Right kidney (tissue), 9 donors: ENCODE data around the gene MAT2A.

Experiments
- DNase-seq: peaks from one replicate; pipeline ENCODE4 v3.0.0-alpha.2; 2016
- long read RNA-seq, 8 donors: transcript quantifications; one replicate each; lab custom pipeline, GENCODE V29; 2026

The MAT2A gene
- long read RNA-seq, donor 1, transcript MAT2A-204 (3 exons, 691 nt): minor isoform, 6 of 153 reads
- long read RNA-seq, donor 1, transcript MAT2A-201 (9 exons, 2,819 nt): major isoform, 52 of 153 reads
- long read RNA-seq, donor 1, partial matches to known transcripts: 94 of 153 reads
- long read RNA-seq, donor 1, other reads (novel, unspliced or antisense): 0 of 153 reads
- long read RNA-seq, donor 2, transcript MAT2A-201 (9 exons, 2,819 nt): major isoform, 26 of 44 reads
- long read RNA-seq, donor 2, partial matches to known transcripts: 10 of 44 reads
- long read RNA-seq, donor 2, other reads (novel, unspliced or antisense): 7 of 44 reads
- long read RNA-seq, donor 3, transcript MAT2A-201 (9 exons, 2,819 nt): major isoform, 21 of 45 reads
- long read RNA-seq, donor 3, partial matches to known transcripts: 24 of 45 reads
- long read RNA-seq, donor 3, other reads (novel, unspliced or antisense): 0 of 45 reads
- long read RNA-seq, donor 4, transcript MAT2A-201 (9 exons, 2,819 nt): major isoform, 42 of 250 reads
- long read RNA-seq, donor 4, partial matches to known transcripts: 207 of 250 reads
- long read RNA-seq, donor 4, other reads (novel, unspliced or antisense): 0 of 250 reads
- long read RNA-seq, donor 5, transcript MAT2A-201 (9 exons, 2,819 nt): major isoform, 49 of 106 reads
- long read RNA-seq, donor 5, partial matches to known transcripts: 56 of 106 reads
- long read RNA-seq, donor 5, other reads (novel, unspliced or antisense): 0 of 106 reads
- long read RNA-seq, donor 6, transcript MAT2A-201 (9 exons, 2,819 nt): major isoform, 39 of 66 reads
- long read RNA-seq, donor 6, partial matches to known transcripts: 24 of 66 reads
- long read RNA-seq, donor 6, other reads (novel, unspliced or antisense): 0 of 66 reads
- long read RNA-seq, donor 7, transcript MAT2A-201 (9 exons, 2,819 nt): major isoform, 50 of 127 reads
- long read RNA-seq, donor 7, partial matches to known transcripts: 73 of 127 reads
- long read RNA-seq, donor 7, other reads (novel, unspliced or antisense): 0 of 127 reads
- long read RNA-seq, donor 8, transcript MAT2A-201 (9 exons, 2,819 nt): major isoform, 32 of 92 reads
- long read RNA-seq, donor 8, partial matches to known transcripts: 52 of 92 reads
- long read RNA-seq, donor 8, other reads (novel, unspliced or antisense): 6 of 92 reads

DNA sequence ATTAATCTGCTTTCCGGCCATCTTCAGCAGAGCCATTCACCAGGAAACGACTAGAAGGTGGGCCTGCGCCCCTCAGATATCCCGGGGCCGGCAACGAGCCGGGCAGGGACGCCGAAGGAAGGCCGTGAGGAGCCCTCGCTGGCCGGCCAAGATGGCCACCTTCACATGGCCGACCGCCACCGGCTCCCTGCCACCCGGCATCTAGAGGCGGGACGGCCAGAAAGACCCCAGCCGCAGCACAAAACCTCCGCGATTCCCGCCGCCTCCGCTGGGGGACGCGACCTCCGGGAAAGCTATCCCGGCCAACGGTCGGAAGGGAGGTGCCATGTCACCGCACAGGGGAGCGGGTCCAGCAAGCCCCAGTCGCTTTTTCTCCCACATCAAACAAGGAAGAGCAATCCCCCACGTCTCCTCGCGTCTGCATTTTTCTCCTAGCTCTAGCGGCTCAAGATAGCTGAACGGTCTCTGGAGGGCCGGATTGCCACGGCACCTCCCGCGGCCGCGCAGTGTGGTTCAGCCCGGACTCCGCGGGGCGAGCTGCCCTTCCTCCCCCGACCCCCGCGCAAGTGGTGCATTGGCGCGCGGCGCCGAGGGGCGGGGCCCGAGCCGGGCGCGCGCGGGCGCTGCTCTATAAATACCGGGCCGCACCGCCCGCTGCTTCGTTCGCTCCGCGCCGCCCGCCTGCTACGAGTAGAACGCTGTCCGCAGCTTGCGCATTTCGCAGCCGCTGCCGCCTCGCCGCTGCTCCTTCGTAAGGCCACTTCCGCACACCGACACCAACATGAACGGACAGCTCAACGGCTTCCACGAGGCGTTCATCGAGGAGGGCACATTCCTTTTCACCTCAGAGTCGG, at the start of gene MAT2A:
Gene MAT2A, plus strand, starts transcription at position 662 of the 854 bp plus-strand sequence. Its CDS starts 120 bp downstream, at position 782.
- DNase-seq: peak; percentile 100

GRCh38 chr2:85490861-85491755, 47.9 kb upstream of the MAT2A start:
- DNase-seq: no peak

- no peak for DNase-seq
Observed at GRCh38 chr2:85496436-85496835, 42.5 kb upstream of the MAT2A start.

GRCh38 chr2:85497944-85498630, 40.9 kb upstream of the MAT2A start:
- DNase-seq: no peak

DNA sequence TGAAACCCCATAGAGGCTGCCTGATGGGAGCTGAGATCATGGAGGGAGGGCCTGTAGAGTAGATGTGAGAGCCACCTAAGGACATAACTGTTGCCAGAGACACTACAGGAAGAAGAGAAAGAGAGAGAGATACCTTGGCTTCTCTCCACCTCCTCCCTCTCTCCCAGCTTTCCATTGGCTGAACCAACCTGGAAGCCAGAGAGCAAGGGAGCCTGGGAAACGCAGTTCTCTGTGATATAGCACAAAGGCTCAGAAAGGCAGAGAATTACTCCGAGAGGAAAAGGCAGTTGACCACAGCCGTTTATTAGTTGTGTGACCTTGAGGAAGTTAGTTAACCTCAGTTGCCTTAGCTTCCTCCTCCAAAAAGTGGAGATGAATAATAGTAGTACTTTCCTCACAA, 37.7 kb upstream of the MAT2A start:
- DNase-seq: no peak

DNA sequence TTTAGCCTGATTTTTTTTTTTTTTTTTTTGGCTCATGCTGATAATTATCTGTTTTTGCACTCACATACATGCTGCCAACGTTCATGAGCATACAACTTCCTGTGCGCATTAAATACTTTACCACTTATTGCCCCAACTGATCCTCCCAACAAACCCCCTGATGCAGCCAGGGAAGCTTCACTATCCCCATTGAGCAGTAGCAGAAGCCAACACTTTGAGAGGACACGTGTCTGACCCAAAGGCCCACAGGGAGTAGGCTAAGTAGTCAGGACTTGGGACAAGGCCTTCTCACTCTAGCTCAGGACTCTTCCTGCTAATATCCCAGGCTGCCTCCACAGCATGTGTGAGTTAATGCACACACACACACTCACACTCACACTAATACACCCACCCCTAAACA, 36.2 kb upstream of the MAT2A start:
- no peak for DNase-seq

DNA sequence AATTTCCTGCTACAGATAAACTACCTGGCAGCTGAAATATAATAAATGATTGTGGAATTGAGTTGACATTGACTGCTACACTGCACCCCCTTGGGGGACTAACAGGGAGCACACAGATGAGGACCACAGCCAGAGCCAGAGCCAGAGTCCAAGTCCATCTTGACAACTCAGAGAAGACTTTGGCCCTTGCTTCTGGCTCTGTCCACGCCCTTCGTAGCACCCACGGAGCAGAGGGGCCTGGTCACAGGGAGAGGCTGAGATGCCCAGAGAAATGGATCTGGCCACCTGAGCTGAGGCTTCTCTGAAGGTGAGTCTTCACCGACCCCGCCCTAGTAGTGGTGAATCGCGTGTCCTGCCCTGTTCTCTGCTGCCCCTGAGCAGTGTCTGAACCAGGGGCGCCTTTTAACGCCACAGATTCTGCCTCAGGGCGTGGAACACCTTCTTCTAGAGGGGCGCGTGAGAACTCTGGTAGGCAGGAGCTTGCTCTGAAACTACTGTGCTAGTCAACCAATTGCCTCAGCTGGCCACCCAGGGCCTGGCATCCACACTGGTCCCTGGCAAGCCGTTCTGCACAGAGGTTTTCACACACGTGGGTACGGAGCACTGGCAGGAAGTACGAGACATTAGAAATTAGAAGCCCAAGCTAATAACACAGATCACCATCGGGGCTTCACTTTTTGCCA, 35.7 kb upstream of the MAT2A start:
- no peak for DNase-seq

GRCh38 chr2:85503851-85504777, 34.9 kb upstream of the MAT2A start:
- DNase-seq: no peak

- DNase-seq: no peak
Observed at GRCh38 chr2:85504778-85505261, 34.1 kb upstream of the MAT2A start.

DNA sequence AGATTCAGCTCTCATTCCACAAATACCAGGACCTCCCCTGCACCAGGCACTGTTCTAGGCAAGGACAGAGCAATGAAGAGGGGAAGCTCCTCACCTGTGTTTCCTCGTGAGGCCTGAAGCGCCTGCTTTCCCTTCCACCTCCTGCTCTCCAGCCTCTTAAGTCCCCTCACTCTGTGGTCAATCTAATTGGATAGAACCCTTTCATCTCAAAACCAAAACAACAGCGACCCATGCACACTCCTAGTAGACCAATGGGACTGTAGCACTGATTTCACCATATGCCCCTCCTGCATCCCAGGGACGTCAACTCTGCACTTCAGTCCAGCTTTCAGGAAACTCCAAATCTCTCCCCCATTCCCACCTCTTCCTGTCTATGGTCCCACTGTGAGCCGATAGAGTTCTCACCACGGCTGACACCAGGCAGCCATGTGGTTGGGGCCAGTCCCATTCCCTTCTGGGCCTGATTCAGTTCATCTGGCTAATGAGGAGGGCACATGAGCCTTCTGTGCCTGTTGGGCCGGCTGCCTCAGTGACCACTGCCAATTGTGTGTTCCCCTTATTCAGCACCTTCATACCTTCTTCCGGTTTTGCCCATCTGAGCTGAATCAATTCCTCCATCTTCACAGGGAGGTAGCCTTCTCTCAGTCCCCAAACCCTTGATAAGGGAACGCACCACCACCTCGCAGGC, 33.3 kb upstream of the MAT2A start:
- no peak for DNase-seq

- no peak for DNase-seq
Observed at GRCh38 chr2:85506768-85507181, 32.2 kb upstream of the MAT2A start.

- DNase-seq: no peak
Observed at GRCh38 chr2:85511008-85511811, 27.8 kb upstream of the MAT2A start.

GRCh38 chr2:85514323-85514722, 24.6 kb upstream of the MAT2A start:
- no peak for DNase-seq

- DNase-seq: no peak
Observed at GRCh38 chr2:85516653-85517389, 22.1 kb upstream of the MAT2A start.

- no peak for DNase-seq
Observed at GRCh38 chr2:85522090-85522647, 16.8 kb upstream of the MAT2A start.
